Activated naive CD8-positive, alpha-beta T cell treated with anti-CD3 and anti-CD28 coated beads, Interleukin-2, amount 50 U/mL, for 24 hours (primary cell): ENCODE measurements around the gene CCL19.
A peak's percentile ranks its signal among the peaks of the same experiment; 100 is the strongest.

Experiments
- ATAC-seq: fragments of 150-1000 bp; cut with Tn5 transposase; one replicate; pipeline ENCODE4 v1.10.0; 2021
- DNase-seq: peaks from one replicate; pipeline ENCODE4 v3.0.0; 2021
- H3K27ac Mint-ChIP-seq: one replicate; pipeline ENCODE4 v1.8.0; 2021; ENCODE audit warnings: mild to moderate bottlenecking, mixed read lengths
- H3K27me3 Mint-ChIP-seq: one replicate; pipeline ENCODE4 v1.8.0; 2021; ENCODE audit warnings: mixed read lengths
- H3K36me3 Mint-ChIP-seq: one replicate; pipeline ENCODE4 v1.8.0; 2021; ENCODE audit warnings: low read depth, mixed read lengths
- H3K4me1 Mint-ChIP-seq: one replicate; pipeline ENCODE4 v1.8.0; 2021; ENCODE audit warnings: mixed read lengths
- H3K4me3 Mint-ChIP-seq: one replicate; pipeline ENCODE4 v1.8.0; 2021; ENCODE audit warnings: mild to moderate bottlenecking, moderate library complexity, mixed read lengths
- H3K9me3 Mint-ChIP-seq: one replicate; pipeline ENCODE4 v1.8.0; 2021; ENCODE audit warnings: mixed read lengths

CCL19 gene

DNA sequence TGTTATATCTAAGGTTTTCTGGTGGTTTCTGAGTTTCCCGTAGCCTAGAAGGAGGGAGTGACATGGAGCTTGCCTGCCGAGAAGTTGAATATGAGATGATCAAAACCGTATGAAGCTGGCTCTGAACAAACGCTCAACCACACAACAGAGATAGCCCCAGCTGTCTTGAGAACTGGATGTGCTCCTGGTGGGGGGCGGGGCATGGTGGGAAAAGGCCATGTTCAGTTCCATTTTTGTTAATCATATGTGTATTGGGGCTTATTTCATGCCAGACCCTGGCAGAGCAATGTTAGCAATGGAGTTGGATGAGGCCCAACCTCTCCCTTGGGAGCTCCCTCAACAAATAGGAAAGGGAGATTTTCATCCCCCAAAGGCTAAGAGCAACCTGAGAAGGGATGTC, 4.8 kb downstream of the CCL19 start:
- Mint-ChIP-seq H3K4me1 (peaks cover 5% of the 10 kb centered on the region), H3K36me3 (no peaks in the 10 kb centered on the region), H3K27me3 (no peaks in the 10 kb centered on the region), H3K9me3 (no peaks in the 10 kb centered on the region), H3K27ac (no peak overlapping the region), H3K4me3 (no peak overlapping the region)
- ATAC-seq (no peak), DNase-seq (no peak)

DNA sequence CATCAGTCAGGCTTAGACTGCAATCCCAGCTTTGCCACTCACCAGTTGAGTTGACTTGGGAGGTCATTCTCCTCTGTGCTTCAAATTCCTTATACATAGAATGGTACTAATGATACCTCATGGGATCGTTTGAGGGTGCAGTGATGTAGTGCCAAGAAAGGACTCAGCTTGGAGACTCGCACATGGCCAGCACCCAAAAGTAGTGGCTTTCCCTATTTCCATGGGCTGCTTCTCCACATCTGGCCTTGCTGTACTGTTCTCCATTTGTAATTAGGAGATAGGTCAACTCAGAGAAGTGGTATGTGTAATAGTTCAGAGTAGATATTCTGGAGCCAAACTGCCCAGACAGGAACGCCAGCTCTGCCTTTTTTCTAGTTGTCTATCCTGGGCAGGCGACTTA, 5.5 kb downstream of the CCL19 start:
- no peak for DNase-seq
- no peak overlapping the region for H3K27ac Mint-ChIP-seq
- H3K27me3 Mint-ChIP-seq = no peaks in the 10 kb centered on the region
- no peak for ATAC-seq
- no peak overlapping the region for H3K4me3 Mint-ChIP-seq
- H3K36me3 Mint-ChIP-seq = no peaks in the 10 kb centered on the region
- peaks cover 5% of the 10 kb centered on the region for H3K4me1 Mint-ChIP-seq
- no peaks in the 10 kb centered on the region for H3K9me3 Mint-ChIP-seq

DNA sequence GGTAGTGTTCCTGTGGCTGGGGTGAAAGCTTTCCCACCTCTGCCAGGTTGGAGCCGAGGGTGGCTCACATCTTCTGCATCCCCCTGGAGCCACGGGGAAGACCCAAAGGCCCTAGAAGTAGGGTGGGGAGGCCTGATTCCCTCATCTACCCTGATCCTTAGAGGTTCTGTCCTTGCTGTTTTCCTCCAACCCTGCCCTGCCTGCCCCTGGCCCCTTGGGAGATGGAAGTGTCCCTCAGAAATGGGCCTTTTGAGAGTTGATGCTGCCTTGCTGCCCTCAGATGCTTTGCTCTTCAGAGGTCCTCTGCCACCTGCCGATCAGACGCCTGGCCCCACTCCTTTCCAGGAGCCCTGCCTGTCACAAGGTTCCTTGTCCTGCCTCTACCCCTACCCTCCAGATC, 6.3 kb downstream of the CCL19 start:
- Mint-ChIP-seq H3K36me3 (no peaks in the 10 kb centered on the region), H3K4me3 (no peak overlapping the region), H3K4me1 (peaks cover 5% of the 10 kb centered on the region), H3K9me3 (no peaks in the 10 kb centered on the region), H3K27me3 (no peaks in the 10 kb centered on the region), H3K27ac (no peak overlapping the region)
- DNase-seq = no peak
- ATAC-seq = no peak

DNA sequence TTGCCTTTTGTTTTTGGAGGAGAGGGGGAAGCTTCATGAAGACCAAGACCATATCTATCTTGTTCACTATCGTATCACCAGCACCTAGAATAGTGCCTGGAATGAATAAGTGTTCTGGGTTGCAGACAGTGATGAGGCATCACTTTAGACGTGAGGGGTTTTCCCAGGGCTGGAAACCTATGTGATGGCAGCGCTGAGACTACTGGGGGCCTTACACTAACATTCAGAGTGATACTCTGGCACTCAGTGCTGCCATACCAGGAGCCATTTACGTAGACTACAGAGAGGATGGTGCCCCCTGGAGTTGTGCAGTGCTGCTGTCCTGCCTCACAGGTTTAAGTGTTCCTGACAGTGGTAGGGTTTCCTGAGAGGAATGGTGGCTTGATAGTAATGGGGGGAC, 6.9 kb downstream of the CCL19 start:
- Mint-ChIP-seq H3K27ac (no peak overlapping the region), H3K9me3 (no peaks in the 10 kb centered on the region)

DNA sequence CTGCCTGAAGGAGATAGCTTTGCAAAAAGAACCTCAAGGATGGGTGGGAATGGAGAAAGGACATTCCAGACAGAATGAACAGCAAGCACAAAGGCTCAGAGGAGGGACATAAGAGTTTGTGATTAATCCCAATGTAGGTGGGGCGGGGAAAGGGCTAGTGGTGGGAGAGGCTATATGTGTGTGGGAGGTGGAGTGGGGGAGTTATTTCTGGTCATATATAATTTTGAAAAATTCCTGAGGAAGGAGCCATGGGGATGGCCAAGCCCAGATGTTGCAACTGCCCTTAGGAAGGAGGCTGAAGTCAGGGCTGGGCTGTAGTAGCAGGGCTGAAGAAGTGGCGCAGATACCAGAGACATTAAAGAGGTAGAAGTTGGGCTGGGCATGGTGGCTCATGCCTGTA, 15.2 kb downstream of the CCL19 start:
- no peak for ATAC-seq
- Mint-ChIP-seq H3K4me1 (no peaks in the 10 kb centered on the region), H3K27ac (no peak overlapping the region), H3K4me3 (no peak overlapping the region), H3K36me3 (no peaks in the 10 kb centered on the region), H3K9me3 (no peaks in the 10 kb centered on the region), H3K27me3 (no peaks in the 10 kb centered on the region)
- no peak for DNase-seq

More for the DNA sequence above, 6.9 kb downstream of the CCL19 start:
- peak; percentile 16 for DNase-seq
- ATAC-seq = peak; percentile 94
- Mint-ChIP-seq H3K36me3 (no peaks in the 10 kb centered on the region), H3K4me1 (peaks cover 5% of the 10 kb centered on the region), H3K4me3 (no peak overlapping the region), H3K27me3 (no peaks in the 10 kb centered on the region)

DNA sequence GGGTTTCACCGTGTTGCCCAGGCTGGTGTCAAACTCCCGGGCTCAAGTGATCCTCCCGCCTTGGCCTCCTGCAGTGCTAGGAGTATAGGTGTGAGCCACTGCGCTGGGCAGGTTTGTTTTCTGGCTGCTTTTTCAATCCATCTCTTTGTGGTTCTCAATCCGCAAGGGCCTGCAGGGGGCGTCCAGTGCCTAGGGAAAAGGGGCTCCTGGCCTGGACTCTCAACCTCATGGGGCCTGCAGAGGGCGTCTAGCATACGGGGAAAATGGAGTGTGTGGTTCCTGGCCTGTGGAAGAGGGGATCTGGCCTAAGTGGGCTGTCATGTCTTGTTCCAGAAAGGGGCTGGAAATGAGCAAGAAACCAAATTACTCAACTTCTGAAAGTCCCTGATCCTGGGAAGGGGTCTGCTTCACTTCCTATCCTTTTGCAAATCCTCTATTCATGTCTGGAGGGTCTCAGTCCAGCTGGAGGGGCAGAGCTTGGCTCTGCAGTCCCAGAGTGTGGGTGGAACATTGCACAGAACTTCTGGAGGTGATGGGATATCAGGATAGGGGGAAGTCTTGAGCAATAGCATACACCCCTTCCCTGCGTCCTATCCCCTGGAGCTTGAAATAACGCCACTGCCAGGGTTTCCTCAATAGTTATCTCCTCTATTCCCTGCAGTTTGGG, 15.9 kb downstream of the CCL19 start:
- H3K4me1 Mint-ChIP-seq = no peaks in the 10 kb centered on the region
- H3K9me3 Mint-ChIP-seq = peaks cover 3% of the 10 kb centered on the region
- H3K27ac Mint-ChIP-seq = no peak overlapping the region
- ATAC-seq (peak; percentile 81), DNase-seq (peak; percentile 75)
- H3K27me3 Mint-ChIP-seq = no peaks in the 10 kb centered on the region
- no peak overlapping the region for H3K4me3 Mint-ChIP-seq
- H3K36me3 Mint-ChIP-seq = no peaks in the 10 kb centered on the region

DNA sequence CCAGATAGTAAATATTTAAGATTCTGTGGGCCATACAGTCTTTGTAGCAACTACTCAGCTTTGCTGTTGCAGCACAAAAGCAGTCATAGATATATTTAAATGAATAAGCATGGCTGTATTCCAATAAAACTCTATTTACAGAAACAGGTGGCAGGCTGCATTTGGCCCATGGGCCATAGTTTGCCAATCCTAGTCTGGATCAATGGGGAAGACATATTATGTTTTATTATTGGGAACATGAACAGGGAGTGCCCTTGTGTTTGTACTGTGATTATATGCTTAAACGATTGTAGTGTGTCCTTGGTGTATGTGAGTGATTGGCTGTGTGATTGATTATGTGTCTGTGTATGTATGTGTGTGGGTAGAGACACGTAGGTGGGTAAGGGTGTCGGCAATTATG, 16.6 kb downstream of the CCL19 start:
- Mint-ChIP-seq H3K9me3 (peaks cover 8% of the 10 kb centered on the region), H3K36me3 (no peaks in the 10 kb centered on the region), H3K4me1 (no peaks in the 10 kb centered on the region), H3K27me3 (no peaks in the 10 kb centered on the region), H3K4me3 (no peak overlapping the region), H3K27ac (no peak overlapping the region)
- no peak for ATAC-seq
- DNase-seq = no peak

DNA sequence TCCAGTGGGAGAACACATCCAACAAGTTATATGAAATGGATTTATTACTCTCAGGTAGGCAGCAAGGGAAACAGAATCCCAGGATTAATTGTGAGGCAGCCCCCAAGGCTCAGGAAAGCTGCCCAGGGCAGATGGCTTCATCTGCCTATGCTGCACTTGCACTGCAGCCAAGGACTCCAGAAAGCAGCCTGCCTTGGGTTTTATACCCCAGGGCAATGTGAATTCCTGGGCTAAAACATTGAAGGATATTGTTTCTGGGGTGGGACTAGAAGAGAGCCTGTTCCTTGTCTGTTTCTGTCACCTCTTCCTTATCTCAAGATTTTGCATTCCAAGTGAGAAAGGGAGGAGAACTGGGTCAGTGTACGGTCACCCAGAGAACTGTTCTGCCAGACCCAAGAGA, 19.8 kb downstream of the CCL19 start:
- Mint-ChIP-seq H3K27me3 (no peaks in the 10 kb centered on the region), H3K4me1 (no peaks in the 10 kb centered on the region), H3K36me3 (no peaks in the 10 kb centered on the region), H3K9me3 (peaks cover 13% of the 10 kb centered on the region), H3K27ac (no peak overlapping the region), H3K4me3 (no peak overlapping the region)
- ATAC-seq (no peak), DNase-seq (no peak)

DNA sequence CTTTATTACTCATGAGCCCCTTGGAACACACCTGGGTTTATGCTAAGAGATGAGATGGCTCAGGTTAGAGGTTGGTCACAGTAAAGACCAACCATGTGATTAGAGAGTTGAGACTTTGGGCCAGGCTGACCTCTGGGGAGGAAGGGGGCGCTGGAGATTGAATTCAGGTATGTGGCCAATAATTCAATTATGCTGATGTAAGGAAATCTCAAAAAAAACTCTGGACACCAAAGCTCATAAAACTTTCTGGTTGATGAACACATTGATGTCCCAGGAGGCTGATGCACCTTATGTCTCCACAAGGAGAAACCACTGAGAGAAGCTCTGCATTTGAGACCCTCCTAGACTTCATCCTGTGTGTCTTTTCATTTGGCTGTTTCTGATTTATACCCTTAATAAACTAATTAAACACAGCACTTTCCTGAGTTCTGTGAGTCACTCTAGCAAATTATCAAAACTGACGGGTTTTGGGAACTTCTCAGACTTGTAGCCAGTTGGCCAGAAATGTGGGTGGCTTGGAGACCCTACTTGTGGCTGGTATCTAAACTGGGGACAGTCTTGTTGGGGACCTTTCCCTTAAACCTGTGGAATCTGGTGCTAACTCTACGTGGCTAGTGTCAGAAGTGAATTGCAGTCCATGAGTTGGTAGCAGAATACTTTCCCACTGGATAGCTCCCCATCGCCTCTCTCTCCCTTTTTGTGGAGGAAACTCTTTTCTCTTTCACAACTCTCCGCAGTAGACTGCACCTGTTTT, 21.1 kb downstream of the CCL19 start:
- no peak overlapping the region for H3K4me3 Mint-ChIP-seq
- no peak overlapping the region for H3K27ac Mint-ChIP-seq
- peaks cover 3% of the 10 kb centered on the region for H3K4me1 Mint-ChIP-seq
- ATAC-seq (no peak), DNase-seq (no peak)
- no peaks in the 10 kb centered on the region for H3K27me3 Mint-ChIP-seq
- no peaks in the 10 kb centered on the region for H3K36me3 Mint-ChIP-seq
- peaks cover 13% of the 10 kb centered on the region for H3K9me3 Mint-ChIP-seq

DNA sequence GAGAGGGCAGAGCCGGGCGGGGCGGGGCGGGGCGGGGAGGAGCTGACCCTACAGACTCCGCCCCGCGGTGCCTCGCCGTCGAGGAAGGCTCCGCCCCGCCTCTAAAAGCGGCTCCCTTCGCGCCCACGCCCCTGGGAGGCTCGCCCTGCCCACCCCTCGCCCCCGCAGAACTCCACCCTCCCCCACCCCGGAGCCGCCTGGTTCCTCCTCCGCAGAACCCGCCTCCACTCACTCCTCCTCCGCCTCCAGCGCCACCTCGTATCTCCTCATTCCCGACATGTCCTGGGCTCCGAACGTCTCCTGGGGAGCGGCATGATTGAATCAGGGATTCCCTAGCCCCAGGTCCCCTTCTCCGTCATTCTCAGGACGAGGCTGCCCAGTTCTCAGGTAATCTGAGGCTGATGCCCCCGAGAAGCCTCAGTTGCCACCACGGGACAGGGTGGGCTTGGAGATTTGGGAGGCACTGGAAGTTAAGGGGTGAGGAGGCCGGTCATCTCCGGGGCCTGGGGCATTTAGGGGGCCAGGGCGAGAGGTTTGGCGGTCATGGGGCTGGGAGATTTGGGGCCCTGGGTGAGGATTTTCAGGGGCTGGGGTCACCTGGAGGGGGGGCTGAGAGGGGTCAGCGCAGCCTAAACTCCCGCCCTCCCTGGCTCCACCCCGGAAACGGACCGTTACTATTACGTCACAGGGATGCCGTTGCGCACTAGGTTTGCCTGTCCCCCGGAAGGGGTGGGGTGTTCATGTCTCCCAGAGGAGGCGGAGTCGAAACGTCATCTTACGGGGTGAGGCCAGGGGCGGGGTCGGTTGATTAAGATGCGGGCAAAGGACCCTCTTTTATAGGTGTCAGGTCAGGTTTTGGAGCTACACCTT, 25.5 kb downstream of the CCL19 start:
- Mint-ChIP-seq H3K9me3 (peaks cover 13% of the 10 kb centered on the region), H3K4me3 (peak overlapping the region; percentile 80), H3K27me3 (no peaks in the 10 kb centered on the region), H3K36me3 (peaks cover under 1% of the 10 kb centered on the region), H3K27ac (peak overlapping the region; percentile 69), H3K4me1 (peaks cover 27% of the 10 kb centered on the region)
- peak; percentile 86 for DNase-seq
- peak; percentile 78 for ATAC-seq

DNA sequence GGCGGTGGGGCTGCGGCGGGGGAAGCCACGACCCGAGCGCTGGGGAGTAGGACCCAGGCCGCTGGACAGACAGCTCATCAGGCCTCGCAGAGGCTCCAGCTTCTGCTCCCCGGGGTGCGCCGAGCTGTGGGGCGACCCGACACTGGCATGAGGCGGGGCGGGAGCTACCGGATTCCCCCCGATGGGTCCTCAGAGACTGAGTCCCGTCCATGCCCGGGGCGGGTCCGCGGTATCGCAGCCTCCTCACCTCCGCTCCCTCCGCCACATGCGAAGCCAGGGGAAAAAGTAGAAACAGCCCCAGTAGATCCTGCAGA, 26.1 kb downstream of the CCL19 start:
- ATAC-seq (no peak), DNase-seq (no peak)
- H3K27ac Mint-ChIP-seq = peak overlapping the region; percentile 79
- H3K4me1 Mint-ChIP-seq = peaks cover 27% of the 10 kb centered on the region
- H3K36me3 Mint-ChIP-seq = peaks cover 3% of the 10 kb centered on the region
- peak overlapping the region; percentile 80 for H3K4me3 Mint-ChIP-seq
- H3K27me3 Mint-ChIP-seq = no peaks in the 10 kb centered on the region
- peaks cover 10% of the 10 kb centered on the region for H3K9me3 Mint-ChIP-seq

DNA sequence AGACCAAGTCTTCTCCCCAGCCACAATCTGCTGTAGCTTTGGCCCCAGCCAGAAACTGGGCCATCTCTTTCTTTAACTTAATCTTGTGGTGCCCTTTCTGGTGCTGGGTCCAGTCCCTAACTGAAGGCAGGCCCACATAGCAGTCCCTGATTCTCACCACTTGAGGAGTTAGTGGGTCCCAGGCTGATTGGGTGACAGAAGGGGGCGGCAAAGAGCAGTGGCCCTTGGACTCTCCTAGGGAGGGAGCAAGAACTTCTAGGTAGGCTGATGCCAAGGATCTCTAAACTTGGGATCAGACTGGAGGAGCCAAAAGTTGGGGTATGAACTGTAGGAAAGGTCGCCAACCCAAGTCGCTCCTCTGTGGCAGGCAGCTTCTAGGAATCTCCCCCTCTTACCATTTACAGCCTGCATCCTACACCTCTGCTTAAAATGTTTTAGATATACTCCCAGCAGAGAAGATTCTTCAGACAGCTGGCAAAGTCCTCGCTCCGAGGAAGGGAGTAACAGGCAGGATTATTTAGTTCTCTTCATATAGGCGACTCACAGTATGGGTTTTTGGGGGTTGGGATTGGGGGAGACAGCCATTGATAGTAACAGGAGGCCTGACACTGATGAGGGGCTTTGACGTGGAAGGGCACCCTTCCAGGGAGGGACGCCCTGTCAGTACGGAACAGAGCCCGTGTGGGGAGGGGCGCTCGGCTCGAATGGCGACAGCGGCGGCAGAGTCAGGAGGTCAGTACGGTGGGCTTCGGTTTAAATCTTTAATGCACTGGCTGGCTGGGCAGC, 26.6 kb downstream of the CCL19 start:
- Mint-ChIP-seq H3K36me3 (peaks cover 3% of the 10 kb centered on the region), H3K4me1 (peaks cover 27% of the 10 kb centered on the region), H3K27me3 (no peaks in the 10 kb centered on the region), H3K9me3 (peaks cover 5% of the 10 kb centered on the region), H3K27ac (peak overlapping the region; percentile 79), H3K4me3 (peak overlapping the region; percentile 80)
- peak; percentile 61 for ATAC-seq
- peak; percentile 72 for DNase-seq

DNA sequence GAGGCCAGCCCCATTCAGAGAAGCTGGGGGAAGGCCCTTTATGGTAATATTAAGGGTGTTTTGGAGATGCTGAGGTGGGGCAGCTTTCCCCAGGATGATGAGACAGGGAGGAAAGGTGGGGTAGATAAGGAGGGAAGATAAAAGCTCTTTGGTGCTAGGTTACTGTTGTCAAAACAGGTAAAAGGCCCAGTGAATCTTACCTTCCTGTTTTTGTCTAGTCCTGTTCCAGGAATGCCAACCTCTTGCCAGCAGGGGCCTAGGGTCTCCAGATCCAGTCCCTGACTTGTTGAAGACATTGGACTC, 27.8 kb downstream of the CCL19 start:
- no peak overlapping the region for H3K4me3 Mint-ChIP-seq
- H3K9me3 Mint-ChIP-seq = no peaks in the 10 kb centered on the region
- no peaks in the 10 kb centered on the region for H3K27me3 Mint-ChIP-seq
- peak overlapping the region; percentile 10 for H3K27ac Mint-ChIP-seq
- H3K36me3 Mint-ChIP-seq = peaks cover 3% of the 10 kb centered on the region
- DNase-seq (no peak), ATAC-seq (no peak)
- peaks cover 27% of the 10 kb centered on the region for H3K4me1 Mint-ChIP-seq

DNA sequence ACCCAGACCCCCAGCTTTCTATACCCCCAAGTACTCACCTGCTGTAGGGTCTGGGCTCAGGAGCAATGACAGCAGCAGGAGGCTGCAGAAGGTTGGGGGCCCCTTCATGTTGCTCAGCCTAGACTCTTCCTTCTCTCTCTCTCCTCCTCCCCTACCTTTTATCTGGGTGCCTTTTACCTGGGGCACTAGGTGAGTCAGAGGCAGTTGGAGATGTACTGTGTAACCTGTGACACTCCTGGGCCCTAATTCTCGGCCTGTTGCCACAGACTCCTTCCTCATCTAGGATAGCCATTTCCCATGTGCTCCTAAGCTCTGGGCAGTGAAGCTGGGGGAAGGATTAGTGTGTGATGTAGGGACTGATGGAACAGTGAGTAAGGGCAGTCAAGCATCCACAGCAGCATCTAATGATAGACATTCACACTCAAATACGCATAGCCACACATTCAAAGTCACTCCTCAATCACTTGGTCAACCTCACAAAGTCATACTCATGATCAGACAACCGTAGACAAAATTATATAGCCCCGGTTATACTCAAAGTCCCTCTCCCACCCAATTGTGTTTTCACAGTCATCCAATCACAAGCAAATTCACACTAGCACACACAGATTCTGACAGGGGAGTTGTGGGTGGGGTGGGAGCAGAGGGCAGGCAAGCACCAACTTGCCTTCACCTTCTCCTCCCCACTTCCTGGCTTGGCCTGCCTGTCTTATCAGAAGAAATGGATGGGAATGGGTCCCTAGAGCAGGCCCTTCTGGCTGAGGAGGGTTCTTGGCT, 28.4 kb downstream of the CCL19 start, which contains the start of gene CCL27:
Gene CCL27 (minus strand): TSS at position 132 of the 777 bp plus-strand sequence. CDS start 24 bp downstream, at position 108.
- no peaks in the 10 kb centered on the region for H3K9me3 Mint-ChIP-seq
- H3K4me1 Mint-ChIP-seq = peaks cover 27% of the 10 kb centered on the region
- no peak for ATAC-seq
- H3K4me3 Mint-ChIP-seq = no peak within 1 kb of the TSS
- no peaks in the 10 kb centered on the region for H3K27me3 Mint-ChIP-seq
- peaks cover 3% of the 10 kb centered on the region for H3K36me3 Mint-ChIP-seq
- DNase-seq = no peak
- peak within 1 kb of the TSS; percentile 10 for H3K27ac Mint-ChIP-seq
